ENCODE measurements around the gene SEMA5A. TPM values are rescaled to one million over a fixed set of nuclear protein-coding genes. Genes with fewer than 3 reads are reported as not detected.

SEMA5A gene
- total RNA-seq, 1 experiment from 2014 or later: 6.5 TPM

DNA sequence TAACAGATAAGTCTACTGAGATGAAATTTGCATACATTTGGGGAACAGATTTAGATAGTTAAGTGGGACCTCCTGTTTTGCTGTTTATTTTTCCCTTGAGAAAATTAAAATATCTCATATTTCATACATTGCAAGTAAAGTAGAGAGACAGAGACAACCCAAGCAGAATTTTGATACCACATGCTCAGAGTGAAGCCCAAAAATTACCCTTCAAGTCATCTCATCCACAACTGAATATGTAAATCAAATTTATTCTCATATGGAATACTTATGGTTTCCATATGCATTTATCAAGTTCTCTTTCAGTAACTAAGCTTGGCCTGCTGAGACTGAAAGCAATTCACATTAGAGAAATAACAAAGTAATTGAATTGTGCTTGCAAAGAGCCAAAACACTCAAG lies 474.4 kb downstream of the SEMA5A start:
- Histone ChIP-seq H3K4me3 (ENCODE audit: insufficient read depth, low read depth, low read length) (no peak overlapping the region), H3K27me3 (ENCODE audit: control insufficient read depth, insufficient read depth, low read length) (no peaks in the 10 kb centered on the region), H3K36me3 (replicated peaks; ENCODE audit: control insufficient read depth, insufficient read depth, low read length) (no peaks in the 10 kb centered on the region)
- DNase-seq: no peak

DNA sequence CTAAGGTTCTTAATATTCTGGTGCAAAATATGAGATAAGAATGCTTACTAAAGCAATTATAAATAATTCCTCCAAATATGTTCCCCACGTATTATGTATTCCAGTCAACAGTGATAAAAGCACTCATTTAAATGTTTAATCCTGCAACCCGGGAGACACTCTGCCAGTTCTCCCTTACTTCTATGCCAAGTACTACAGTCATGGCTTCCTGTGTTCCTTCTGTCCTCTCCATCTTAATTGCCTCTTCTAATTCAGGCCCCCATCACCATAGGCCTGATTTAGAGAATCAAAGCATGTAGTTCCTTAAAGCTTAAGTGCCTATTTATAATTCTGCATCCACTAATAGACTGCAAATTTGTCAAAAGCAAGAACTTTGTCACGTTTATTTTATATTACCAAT lies 474.8 kb downstream of the SEMA5A start:
- no peak overlapping the region for H3K4me3 ChIP-seq (ENCODE audit: insufficient read depth, low read depth, low read length)
- H3K27me3 ChIP-seq (ENCODE audit: control insufficient read depth, insufficient read depth, low read length): no peaks in the 10 kb centered on the region
- DNase-seq: no peak
- H3K36me3 ChIP-seq (replicated peaks; ENCODE audit: control insufficient read depth, insufficient read depth, low read length): no peaks in the 10 kb centered on the region

DNA sequence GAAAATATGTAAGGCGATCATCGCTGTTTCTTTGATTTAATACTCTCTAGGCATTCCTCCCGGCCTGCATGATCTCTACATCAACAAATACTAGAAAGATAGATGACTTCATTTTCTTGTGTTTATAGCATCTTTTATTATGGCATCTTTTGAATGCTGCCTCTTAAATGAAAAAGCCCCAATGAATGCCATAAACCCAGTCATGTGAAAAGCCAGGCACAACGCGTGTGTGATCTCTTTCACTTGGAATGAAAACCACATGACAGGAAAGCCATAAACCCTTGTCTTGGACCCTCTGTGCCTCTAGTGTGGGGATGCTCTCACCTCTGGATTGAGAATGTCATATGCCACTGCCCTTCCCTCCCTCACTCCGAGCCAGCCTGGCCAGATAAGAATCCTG lies 476.2 kb downstream of the SEMA5A start:
- no peaks in the 10 kb centered on the region for H3K36me3 ChIP-seq (replicated peaks; ENCODE audit: control insufficient read depth, insufficient read depth, low read length)
- DNase-seq: no peak
- no peaks in the 10 kb centered on the region for H3K27me3 ChIP-seq (ENCODE audit: control insufficient read depth, insufficient read depth, low read length)
- no peak overlapping the region for H3K4me3 ChIP-seq (ENCODE audit: insufficient read depth, low read depth, low read length)

DNA sequence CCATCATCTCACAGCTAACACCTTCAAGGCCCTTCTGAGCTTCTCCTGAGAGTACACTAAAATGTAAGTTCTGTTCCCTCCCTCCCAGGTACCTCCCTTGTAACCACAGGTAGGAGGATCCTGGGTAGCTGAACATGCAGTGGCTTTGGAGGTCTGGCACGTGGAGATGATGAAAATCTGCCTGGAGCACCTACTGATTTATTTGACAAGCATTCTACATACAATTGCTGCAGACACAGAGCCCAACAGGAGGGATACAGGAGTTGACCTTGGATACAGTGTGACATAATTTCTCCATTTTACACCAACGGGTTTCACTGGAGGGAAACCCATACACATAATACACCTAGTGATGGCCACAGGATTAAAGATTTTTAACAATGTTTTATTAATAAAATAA lies 478.7 kb downstream of the SEMA5A start:
- no peak overlapping the region for H3K4me3 ChIP-seq (ENCODE audit: insufficient read depth, low read depth, low read length)
- DNase-seq: no peak
- no peaks in the 10 kb centered on the region for H3K27me3 ChIP-seq (ENCODE audit: control insufficient read depth, insufficient read depth, low read length)
- no peaks in the 10 kb centered on the region for H3K36me3 ChIP-seq (replicated peaks; ENCODE audit: control insufficient read depth, insufficient read depth, low read length)

DNA sequence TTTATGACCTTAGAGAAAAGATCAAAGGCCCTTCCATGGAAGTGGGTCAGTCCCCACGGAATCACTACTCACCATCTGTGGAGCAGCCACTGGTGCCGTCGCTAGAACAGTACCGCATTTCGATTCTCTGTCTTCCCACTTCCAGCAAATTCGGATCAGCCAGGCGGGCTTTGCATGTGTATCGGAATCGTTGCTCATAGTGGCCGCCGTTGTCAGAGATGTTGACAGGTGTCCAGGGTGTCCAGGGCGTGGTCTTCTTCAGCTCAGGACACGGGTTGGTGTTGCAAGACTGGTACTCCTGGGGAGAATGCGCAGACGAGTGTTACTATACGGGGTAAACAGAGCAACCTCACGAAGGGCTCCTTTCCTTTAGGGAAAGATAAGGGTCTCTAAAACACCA lies 479.5 kb downstream of the SEMA5A start:
- H3K36me3 ChIP-seq (replicated peaks; ENCODE audit: control insufficient read depth, insufficient read depth, low read length): no peaks in the 10 kb centered on the region
- DNase-seq: no peak
- H3K27me3 ChIP-seq (ENCODE audit: control insufficient read depth, insufficient read depth, low read length): no peaks in the 10 kb centered on the region
- H3K4me3 ChIP-seq (ENCODE audit: insufficient read depth, low read depth, low read length): no peak overlapping the region

DNA sequence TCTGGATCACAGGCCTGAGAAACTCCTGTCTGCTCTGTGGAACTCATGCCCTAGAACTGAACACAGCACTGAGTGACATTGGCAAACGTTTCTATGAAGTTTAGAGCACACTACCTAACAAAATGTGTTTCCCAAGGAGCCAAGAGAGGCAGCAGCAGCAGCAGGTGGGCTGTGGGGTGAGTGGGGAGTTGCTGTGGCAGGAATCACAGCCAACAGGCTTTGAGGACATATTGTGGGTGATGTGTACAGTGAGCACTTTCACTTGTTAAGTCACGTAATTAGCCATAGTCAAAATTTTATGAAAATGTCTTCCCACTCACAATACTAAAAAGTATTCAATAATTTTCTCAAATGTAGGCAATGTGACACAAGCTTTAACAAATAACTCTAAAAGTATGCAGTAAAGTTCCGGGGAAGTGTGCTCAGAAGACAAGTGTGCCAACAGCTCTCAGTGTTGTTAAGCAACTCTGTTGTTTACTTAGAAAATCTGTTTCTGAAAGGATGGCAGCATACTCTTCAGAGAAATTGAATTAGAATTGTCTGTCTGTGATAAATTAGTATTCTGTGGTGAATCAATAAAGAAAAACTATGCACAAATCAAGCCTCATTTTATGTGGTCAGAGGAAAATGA lies 482.1 kb downstream of the SEMA5A start:
- Histone ChIP-seq H3K27me3 (ENCODE audit: control insufficient read depth, insufficient read depth, low read length) (no peaks in the 10 kb centered on the region), H3K36me3 (replicated peaks; ENCODE audit: control insufficient read depth, insufficient read depth, low read length) (no peaks in the 10 kb centered on the region), H3K4me3 (ENCODE audit: insufficient read depth, low read depth, low read length) (no peak overlapping the region)
- DNase-seq: no peak

DNA sequence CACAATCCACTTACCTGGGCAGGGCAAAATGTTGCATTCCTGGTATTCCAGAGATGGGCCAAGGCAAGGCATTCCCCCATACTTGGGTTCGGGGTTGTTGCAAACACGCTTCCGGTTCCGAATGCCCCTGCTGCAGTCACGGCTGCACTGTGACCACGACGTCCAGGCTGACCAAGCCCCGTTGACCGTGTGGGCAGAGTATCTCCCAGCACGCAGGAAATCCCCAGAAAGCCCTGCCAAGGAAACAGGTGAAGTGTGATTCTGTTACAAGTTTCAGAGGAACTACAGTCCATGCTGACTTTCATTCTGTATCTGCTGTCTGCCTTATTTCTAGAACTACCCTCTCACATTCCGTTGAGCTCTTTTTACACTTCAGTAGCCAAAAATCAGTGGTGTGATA lies 483.0 kb downstream of the SEMA5A start:
- DNase-seq: no peak
- H3K27me3 ChIP-seq (ENCODE audit: control insufficient read depth, insufficient read depth, low read length): no peaks in the 10 kb centered on the region
- H3K4me3 ChIP-seq (ENCODE audit: insufficient read depth, low read depth, low read length): no peak overlapping the region
- H3K36me3 ChIP-seq (replicated peaks; ENCODE audit: control insufficient read depth, insufficient read depth, low read length): no peaks in the 10 kb centered on the region

DNA sequence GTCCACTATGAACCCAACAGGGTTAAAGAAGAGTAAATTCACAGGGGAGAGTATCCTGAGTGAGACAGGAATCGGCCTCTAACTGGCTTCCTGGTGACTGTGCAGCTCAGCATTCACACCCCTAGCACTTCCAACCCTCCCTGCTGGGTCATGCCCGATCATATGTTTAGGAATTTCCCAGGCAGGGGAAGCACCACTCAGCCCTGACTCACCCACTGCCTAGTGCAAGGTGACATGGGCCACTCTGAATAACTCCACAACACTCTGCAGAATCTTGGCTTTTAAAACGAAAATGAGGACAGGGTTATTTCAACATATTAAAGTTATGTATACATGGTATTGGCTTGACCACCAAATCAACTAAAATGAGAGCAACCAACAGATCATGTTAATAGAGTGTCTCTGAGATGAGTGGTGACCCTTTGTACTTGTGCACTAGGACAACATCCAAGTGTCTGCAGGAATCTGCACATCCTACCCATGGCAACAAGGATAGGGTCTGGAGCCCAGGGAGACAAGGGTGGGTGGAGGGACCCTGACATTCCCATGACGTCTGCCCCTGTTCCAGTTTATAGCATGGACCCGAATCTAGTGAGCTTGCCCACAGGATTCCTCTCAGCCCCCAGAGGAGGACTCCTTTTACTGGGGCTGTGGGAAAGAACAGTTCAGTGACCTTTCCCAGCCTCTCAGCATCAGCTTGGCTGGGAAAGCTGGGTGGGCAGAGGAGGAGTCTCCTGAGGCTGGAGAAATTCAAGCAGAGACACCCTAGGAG lies 485.8 kb downstream of the SEMA5A start:
- no peak for DNase-seq
- Histone ChIP-seq H3K36me3 (replicated peaks; ENCODE audit: control insufficient read depth, insufficient read depth, low read length) (no peaks in the 10 kb centered on the region), H3K27me3 (ENCODE audit: control insufficient read depth, insufficient read depth, low read length) (no peaks in the 10 kb centered on the region), H3K4me3 (ENCODE audit: insufficient read depth, low read depth, low read length) (no peak overlapping the region)

DNA sequence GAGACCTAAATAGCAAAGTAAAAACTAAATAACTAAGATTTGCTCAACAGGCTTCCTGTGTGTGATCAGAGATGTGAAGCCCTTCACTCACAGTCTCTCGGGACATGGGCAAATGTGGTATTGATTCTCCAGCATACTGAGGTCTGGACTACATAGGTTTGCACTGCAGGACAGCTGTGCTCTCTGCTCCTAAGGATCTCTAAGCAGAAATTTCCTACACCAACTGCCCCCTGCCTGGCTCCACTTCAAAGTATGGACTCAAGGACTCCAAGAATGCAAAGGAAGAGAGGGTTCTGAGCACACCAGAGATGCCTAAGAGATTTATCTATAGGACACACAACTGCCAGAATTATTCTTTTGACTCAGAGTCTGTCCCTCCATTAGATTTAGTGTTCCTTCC lies 487.2 kb downstream of the SEMA5A start:
- no peaks in the 10 kb centered on the region for H3K27me3 ChIP-seq (ENCODE audit: control insufficient read depth, insufficient read depth, low read length)
- H3K36me3 ChIP-seq (replicated peaks; ENCODE audit: control insufficient read depth, insufficient read depth, low read length): no peaks in the 10 kb centered on the region
- no peak overlapping the region for H3K4me3 ChIP-seq (ENCODE audit: insufficient read depth, low read depth, low read length)
- DNase-seq: no peak

DNA sequence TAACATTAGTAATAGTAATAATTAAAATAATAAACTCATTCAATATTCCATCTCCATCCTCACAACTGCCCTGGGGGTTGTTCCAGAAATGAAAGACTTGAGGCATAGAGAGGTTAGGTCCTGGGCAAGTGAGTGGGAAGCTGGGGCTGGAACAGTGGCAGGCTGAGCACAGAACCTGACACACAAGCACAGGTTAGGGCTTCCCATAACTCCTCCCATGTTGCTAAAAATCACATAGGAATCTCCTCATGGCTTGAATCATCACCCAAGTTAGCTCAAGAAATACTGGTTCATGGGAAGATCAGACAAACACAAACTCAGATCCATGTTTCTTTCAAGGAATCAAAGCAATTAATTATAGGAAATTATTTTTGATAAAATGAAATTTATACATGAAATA lies 487.7 kb downstream of the SEMA5A start:
- Histone ChIP-seq H3K4me3 (ENCODE audit: insufficient read depth, low read depth, low read length) (no peak overlapping the region), H3K27me3 (ENCODE audit: control insufficient read depth, insufficient read depth, low read length) (no peaks in the 10 kb centered on the region), H3K36me3 (replicated peaks; ENCODE audit: control insufficient read depth, insufficient read depth, low read length) (no peaks in the 10 kb centered on the region)
- DNase-seq: no peak

DNA sequence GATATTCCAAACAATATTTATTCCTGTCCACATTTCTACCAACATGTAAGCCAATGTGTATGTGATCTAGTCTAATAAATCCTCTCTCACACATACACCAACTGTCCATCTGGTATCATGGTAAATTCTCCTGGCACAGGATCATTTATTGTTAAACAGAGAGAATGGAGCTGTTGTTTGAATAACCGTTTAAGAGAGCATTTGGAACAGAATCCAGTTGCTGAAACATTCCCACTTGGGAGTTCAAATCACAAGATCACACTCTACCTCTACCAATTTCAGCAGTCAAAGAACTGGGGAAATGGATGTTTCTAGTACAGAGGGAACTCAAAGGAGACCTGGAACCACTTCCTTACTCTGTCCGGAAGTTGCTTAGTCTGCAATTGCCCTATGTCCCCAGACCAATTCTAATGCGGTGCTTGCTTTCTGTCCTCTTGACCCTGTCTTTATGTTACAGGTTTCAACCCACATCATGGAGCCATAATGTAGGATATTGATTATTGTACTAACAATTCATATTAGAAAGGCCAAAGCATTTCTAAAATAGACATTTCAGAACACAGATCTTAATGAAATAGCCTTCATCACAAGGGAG lies 488.4 kb downstream of the SEMA5A start:
- Histone ChIP-seq H3K4me3 (ENCODE audit: insufficient read depth, low read depth, low read length) (no peak overlapping the region), H3K27me3 (ENCODE audit: control insufficient read depth, insufficient read depth, low read length) (no peaks in the 10 kb centered on the region), H3K36me3 (replicated peaks; ENCODE audit: control insufficient read depth, insufficient read depth, low read length) (no peaks in the 10 kb centered on the region)
- DNase-seq: no peak

DNA sequence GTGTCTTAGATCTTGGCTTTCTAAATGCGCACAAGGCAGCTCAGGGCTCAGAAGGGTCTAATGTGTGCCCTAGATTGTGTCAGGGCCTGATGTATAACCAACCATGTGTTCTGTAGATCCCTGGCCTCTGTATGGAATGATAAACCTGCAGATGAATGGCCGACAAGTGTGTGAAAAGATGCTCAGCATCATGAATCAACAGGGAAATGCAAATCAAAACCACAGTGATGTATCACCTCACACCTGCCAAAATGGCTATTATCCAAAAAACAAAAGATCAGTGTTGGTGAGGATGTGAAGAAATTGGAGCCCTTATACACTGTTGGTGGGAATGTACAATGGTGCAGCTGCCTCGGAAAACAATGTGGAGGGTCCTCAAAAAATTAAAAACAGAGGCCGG lies 489.8 kb downstream of the SEMA5A start:
- Histone ChIP-seq H3K4me3 (ENCODE audit: insufficient read depth, low read depth, low read length) (no peak overlapping the region), H3K36me3 (replicated peaks; ENCODE audit: control insufficient read depth, insufficient read depth, low read length) (no peaks in the 10 kb centered on the region), H3K27me3 (ENCODE audit: control insufficient read depth, insufficient read depth, low read length) (no peaks in the 10 kb centered on the region)
- no peak for DNase-seq

DNA sequence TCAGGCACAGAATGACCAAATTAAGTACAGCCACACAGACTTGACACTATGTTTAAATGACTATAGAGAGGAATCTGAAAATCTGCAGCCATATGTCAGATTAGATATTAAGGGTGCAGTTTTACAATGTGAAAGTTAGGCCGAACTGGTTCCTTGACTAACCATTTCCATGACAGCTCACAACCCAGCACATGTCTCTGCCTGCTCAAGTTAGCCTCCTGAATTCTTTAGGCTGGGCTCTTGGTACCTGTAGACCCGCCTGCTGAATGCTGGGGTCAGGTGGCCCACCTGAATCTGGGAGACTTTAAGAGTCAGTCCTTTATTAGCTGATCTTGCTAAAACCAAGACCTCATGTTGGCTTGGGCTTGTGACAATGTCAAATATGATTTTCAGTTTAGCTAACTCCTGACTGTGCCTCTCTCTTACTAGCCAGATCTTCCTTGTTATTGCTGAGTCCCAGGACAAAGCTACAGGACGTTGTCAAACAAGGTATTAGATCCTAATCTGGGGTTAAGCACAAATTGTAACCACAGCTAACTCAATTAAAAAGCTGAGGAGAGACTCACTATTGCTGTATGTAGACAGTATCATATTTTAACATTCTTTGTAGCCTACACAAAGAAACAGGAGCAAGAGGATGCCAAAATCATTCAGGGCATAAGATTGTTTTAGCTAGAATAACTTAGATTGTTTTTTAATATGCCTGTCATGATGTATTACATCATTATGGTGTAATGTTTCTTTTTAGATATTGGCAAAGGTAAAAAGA lies 490.9 kb downstream of the SEMA5A start:
- DNase-seq: no peak
- H3K36me3 ChIP-seq (replicated peaks; ENCODE audit: control insufficient read depth, insufficient read depth, low read length): no peaks in the 10 kb centered on the region
- no peak overlapping the region for H3K4me3 ChIP-seq (ENCODE audit: insufficient read depth, low read depth, low read length)
- H3K27me3 ChIP-seq (ENCODE audit: control insufficient read depth, insufficient read depth, low read length): no peaks in the 10 kb centered on the region

DNA sequence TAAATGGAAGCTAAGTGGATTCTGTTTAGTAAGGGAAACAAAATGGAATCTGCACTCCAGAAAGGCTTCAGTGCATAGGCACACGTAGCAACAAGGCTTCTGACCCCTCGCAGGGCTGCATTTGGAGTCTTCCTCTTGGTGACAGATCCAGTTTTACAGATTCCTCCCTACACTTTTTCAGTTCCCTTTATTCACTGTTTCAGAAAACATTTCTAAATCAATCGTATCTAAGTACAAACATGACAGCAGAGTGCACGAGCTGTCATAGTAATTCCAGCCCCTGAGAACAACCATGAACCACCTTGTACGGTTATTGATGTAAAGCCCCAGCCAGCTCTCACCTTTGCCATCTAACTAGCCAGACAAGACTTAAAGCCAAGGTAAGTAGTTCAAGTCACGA lies 491.6 kb downstream of the SEMA5A start:
- Histone ChIP-seq H3K27me3 (ENCODE audit: control insufficient read depth, insufficient read depth, low read length) (no peaks in the 10 kb centered on the region), H3K36me3 (replicated peaks; ENCODE audit: control insufficient read depth, insufficient read depth, low read length) (no peaks in the 10 kb centered on the region), H3K4me3 (ENCODE audit: insufficient read depth, low read depth, low read length) (no peak overlapping the region)
- no peak for DNase-seq

DNA sequence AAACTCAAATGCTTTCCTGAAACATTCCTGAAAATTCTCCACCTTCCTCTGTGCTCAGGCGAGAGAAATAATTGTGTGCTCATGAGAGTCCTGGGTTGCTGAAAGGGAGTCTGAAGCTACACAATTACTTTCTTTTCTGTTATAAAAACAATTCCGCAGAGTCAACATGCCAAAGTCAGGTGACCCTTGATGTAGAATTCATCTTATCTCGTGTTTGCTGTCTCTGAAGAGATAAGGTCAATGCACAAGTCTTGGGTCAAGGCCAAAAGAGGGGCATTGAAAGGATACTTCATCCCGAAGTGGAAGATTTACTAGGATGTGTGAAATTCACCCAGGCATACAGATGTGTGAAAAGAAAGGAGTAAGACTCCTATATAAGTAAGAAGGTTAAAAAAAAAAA lies 493.5 kb downstream of the SEMA5A start:
- Histone ChIP-seq H3K27me3 (ENCODE audit: control insufficient read depth, insufficient read depth, low read length) (no peaks in the 10 kb centered on the region), H3K36me3 (replicated peaks; ENCODE audit: control insufficient read depth, insufficient read depth, low read length) (no peaks in the 10 kb centered on the region), H3K4me3 (ENCODE audit: insufficient read depth, low read depth, low read length) (no peak overlapping the region)
- no peak for DNase-seq

Measured in H7 (cell line).